Spleen (tissue), 11 donors: ENCODE measurements around the gene CIZ1. TPM values are rescaled to one million over a fixed set of nuclear protein-coding genes. Genes with fewer than 3 reads are reported as not detected.

Source experiments
- DNase-seq: peaks from one replicate; pipeline ENCODE4 v3.0.0-alpha.2; 2020
- H3K27ac ChIP-seq, 8 donors: fragments of 200-600 bp; sonication (generic) in 7 of 8; 1 replicate in 4 of 8; 2 replicates in 4 of 8; pipeline versions ENCODE4 v1.5.0 to v1.8.0; 2016 to 2021; ENCODE audit warnings: inconsistent platforms in 4 of 8, mild to moderate bottlenecking in 4 of 8, moderate library complexity in 1 of 8
- H3K27me3 ChIP-seq, 7 donors: fragments of 200-600 bp; sonication (generic) in 6 of 7; replicated peaks in 1 of 7; 1 replicate in 4 of 7; 2 replicates in 3 of 7; pipeline versions ENCODE4 v1.5.0 to v1.8.0; 2016 to 2021; ENCODE audit warnings: inconsistent platforms in 3 of 7, mild to moderate bottlenecking in 1 of 7
- H3K36me3 ChIP-seq, 6 donors: fragments of 200-600 bp; sonication (generic) in 5 of 6; 1 replicate in 4 of 6; 2 replicates in 2 of 6; pipeline versions ENCODE4 v1.5.0 to v1.8.0; 2016 to 2021; ENCODE audit warnings: inconsistent platforms in 2 of 6
- H3K4me1 ChIP-seq, 6 donors: fragments of 200-600 bp; sonication (generic) in 5 of 6; 1 replicate in 3 of 6; 2 replicates in 3 of 6; pipeline versions ENCODE4 v1.5.0 to v1.8.0; 2016 to 2021; ENCODE audit warnings: inconsistent platforms in 3 of 6
- H3K4me3 ChIP-seq, 8 donors: fragments of 200-600 bp; sonication (generic) in 7 of 8; 1 replicate in 4 of 8; 2 replicates in 4 of 8; pipeline versions ENCODE4 v1.5.0 to v1.8.0; 2016 to 2021; ENCODE audit warnings: inconsistent platforms in 4 of 8, mild to moderate bottlenecking in 4 of 8, moderate library complexity in 2 of 8
- H3K9me3 ChIP-seq, 8 donors: fragments of 200-600 bp; sonication (generic) in 7 of 8; 1 replicate in 4 of 8; 2 replicates in 4 of 8; pipeline versions ENCODE4 v1.5.0 to v1.8.0; 2016 to 2021; ENCODE audit warnings: inconsistent platforms in 4 of 8
- CTCF ChIP-seq, 11 experiments: fragments of 200-600 bp in 7 of 11; fragments of 450-650 bp in 4 of 11; sonication (generic) in 4 of 11; IDR thresholded peaks in 8 of 11; conservative IDR thresholded peaks in 3 of 11; 1 replicate in 7 of 11; 2 replicates in 4 of 11; pipeline versions ENCODE4 v1.4.0 to v1.8.0; 2016 to 2021; ENCODE audit warnings: antibody characterized with exemption in 11 of 11, inconsistent platforms in 4 of 11, mild to moderate bottlenecking in 1 of 11
- POLR2A ChIP-seq, 3 donors: fragments of 450-650 bp; IDR thresholded peaks; one replicate each; pipeline ENCODE4 v1.5.1; 2017; ENCODE audit warnings: antibody characterized with exemption in 3 of 3, mild to moderate bottlenecking in 1 of 3
- POLR2AphosphoS5 ChIP-seq, 3 donors: sonication (generic); formaldehyde crosslinking; IDR thresholded peaks; one replicate each; pipeline ENCODE4 v1.5.1; 2017; ENCODE audit warnings: antibody characterized with exemption in 3 of 3
- WGBS, 5 donors: extraction: QIAGEN DNeasy Blood & Tissue Kit in 3 of 5; methylation state at CpG; one replicate each; pipeline versions ENCODE4 v1.1.5 to v1.1.7; 2013 to 2018; 5-methylcytosine and 5-hydroxymethylcytosine counted together
- intact Hi-C: fragments of 100-400 bp; cut with DNase I; formaldehyde crosslinking; loops from one replicate; pipeline ENCODE4 v1.15.0; 2023; ENCODE audit warnings: low total_unique reads
- polyA plus RNA-seq, 3 donors: library from polyadenylated mRNA; stranded (reverse); fragments of 200-250 nt; gene quantifications; one replicate each; pipeline ENCODE4 v1.2.1, GENCODE V29; 2013
- total RNA-seq, 7 donors: library from RNA; depleted of rRNA in 3 of 7; stranded (reverse); fragments of >200 nt in 3 of 7; fragmentation: NEBNext Ultra II Directional in 4 of 7; extraction: Animal tissue kit (Norgen Biotek cat#: 25700) in 4 of 7; gene quantifications; one replicate each; pipeline versions ENCODE4 v1.1.0 to v1.2.1, GENCODE V29; 2016 to 2021
- donor health status: healthy with polysubstance abuse.
- donor health status: DM: no; HTN: no; CAD: no; lungs with moderate emphysema.
- donor health status: DM: no; HTN: no; CAD: no.
- donor health status: Bipolar disorder and iron deficiency.
- donor health status: healthy.
- donor health status: DM: no; HTN: no; CAD: no.
- donor health status: DM: yes; HTN: yes; CAD: no.

The CIZ1 gene
- total and polyA plus RNA-seq, 10 donors = 24.7 to 98.2 (median 77.2) TPM

GRCh38 chr9:128159522-128159783 is 31.9 kb downstream of the CIZ1 start:
- peak overlapping the region; percentile 61 to 93 (median 86) for H3K27ac ChIP-seq
- DNase-seq = no peak
- H3K27me3 ChIP-seq = no peaks in the 10 kb centered on the region
- intact Hi-C loops = no loop called here
- 6 to 23% (median 11%) methylated on average over 11 of the region's 11 CpGs for WGBS, 5 donors
- no peaks in the 10 kb centered on the region for H3K9me3 ChIP-seq
- H3K36me3 ChIP-seq = peaks cover 0 to 26% (median 13%) of the 10 kb centered on the region in 6 donors
- H3K4me1 ChIP-seq = peaks cover 8 to 54% (median 26%) of the 10 kb centered on the region in 6 donors
- peak overlapping the region; percentile 33 to 90 (median 76) for H3K4me3 ChIP-seq
- TF ChIP-seq POLR2A (IDR thresholded peaks at IDR 0.05) (no peak), POLR2AphosphoS5 (IDR thresholded peaks at IDR 0.05) (no peak), CTCF (IDR thresholded peaks at IDR 0.05 in 8 of 11, conservative IDR thresholded peaks at IDR 0.05 in 3 of 11) (no peak)

DNA sequence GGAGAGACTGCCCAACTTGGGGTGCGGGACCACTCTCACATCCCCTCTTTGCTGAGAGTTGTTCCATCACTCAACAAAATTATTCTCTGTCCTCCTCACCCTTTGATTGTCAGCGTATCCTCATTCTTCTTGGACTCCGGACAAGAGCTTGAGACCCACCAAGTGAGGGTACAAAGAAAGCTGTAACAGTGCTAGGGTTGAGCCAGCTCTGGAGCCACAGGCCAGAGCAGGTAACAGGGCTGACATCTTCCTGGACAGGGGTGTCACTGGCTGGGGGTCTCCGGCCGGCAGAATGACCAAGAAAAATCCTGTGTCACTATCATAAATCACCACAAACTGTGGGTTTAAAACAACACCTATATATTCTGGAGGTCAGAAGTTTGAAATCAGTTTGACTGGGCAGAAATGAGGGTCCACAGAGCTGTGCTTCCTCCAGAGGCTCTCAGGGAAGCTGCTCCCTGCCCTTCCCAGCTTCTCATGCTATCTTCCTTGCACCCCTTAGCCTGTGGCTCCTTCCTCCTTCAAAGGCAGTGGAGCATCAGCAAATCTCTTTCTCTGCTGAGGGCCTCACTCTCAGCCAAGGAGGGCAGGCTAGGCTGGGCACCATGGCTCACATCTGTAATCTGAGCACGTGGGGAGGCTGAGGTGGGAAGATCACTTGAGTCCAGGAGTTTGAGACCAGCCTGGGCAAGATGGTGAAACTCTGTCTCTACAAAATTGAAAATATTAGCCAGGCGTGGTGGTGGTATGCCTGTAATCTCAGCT is 35.5 kb downstream of the CIZ1 start:
- Histone ChIP-seq H3K4me1 (peaks cover 3 to 30% (median 10%) of the 10 kb centered on the region in 6 donors), H3K27me3 (no peaks in the 10 kb centered on the region), H3K4me3 (no peak overlapping the region), H3K9me3 (no peaks in the 10 kb centered on the region), H3K27ac (no peak overlapping the region), H3K36me3 (no peaks in the 10 kb centered on the region)
- DNase-seq = peak; percentile 47
- 82 to 88% (median 87%) methylated on average over 7 of the region's 7 CpGs for WGBS, 5 donors
- intact Hi-C loops = no loop called here
- TF ChIP-seq POLR2AphosphoS5 (IDR thresholded peaks at IDR 0.05) = no peak
- TF ChIP-seq CTCF (IDR thresholded peaks at IDR 0.05 in 8 of 11, conservative IDR thresholded peaks at IDR 0.05 in 3 of 11) = no peak
- TF ChIP-seq POLR2A (IDR thresholded peaks at IDR 0.05) = no peak

DNA sequence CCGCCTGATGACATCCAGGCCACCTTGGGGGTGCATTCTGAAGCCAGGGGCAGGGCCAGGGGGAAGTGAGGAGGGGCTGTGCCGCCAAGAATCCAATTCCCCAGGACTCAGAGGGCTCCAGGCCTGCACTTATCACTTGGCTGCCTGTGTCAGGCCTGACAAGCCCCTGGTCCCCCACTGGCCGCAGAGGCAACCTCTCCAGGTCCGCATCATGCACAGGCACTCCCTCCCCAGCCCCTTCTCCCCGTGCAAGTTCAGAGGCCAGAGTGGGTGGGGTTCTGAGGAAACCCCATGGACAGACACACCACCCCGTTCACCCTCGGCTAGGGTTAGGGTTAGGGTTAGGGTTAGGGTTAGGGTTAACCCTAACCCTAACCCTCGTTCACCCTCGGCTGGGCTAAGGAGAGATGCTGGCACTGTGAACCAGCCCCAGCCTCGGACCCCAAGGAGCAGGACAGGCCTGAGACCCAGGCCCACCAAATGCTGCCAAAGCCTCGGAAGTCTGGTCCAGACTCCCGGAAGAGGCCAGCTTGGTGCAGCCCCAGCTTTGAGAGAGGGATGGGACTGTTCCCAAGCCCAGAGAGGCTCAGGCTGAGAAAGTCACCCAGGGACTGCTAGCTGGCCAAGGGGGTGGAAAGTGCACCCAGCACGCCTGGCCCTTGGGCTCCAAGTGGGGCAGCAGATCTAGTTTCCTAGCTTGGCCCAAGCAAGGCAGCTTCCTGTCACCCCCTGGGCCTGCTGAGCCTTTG is 37.3 kb downstream of the CIZ1 start:
- H3K4me1 ChIP-seq = peaks cover 0 to 31% (median 6%) of the 10 kb centered on the region in 6 donors
- no peak overlapping the region for H3K4me3 ChIP-seq
- no peaks in the 10 kb centered on the region for H3K9me3 ChIP-seq
- 76 to 91% (median 85%) methylated on average over 10 to 13 of the region's 13 CpGs for WGBS, 5 donors
- H3K27ac ChIP-seq = no peak overlapping the region
- DNase-seq = peak; percentile 65
- no peaks in the 10 kb centered on the region for H3K27me3 ChIP-seq
- intact Hi-C loops = no loop called here
- no peak for TF ChIP-seq POLR2A (IDR thresholded peaks at IDR 0.05)
- no peak for TF ChIP-seq CTCF (IDR thresholded peaks at IDR 0.05 in 8 of 11, conservative IDR thresholded peaks at IDR 0.05 in 3 of 11)
- no peak for TF ChIP-seq POLR2AphosphoS5 (IDR thresholded peaks at IDR 0.05)
- H3K36me3 ChIP-seq = no peaks in the 10 kb centered on the region
